Measurements from ENCODE around the gene ULK3. TPM values are rescaled to one million over a fixed set of nuclear protein-coding genes. Genes with fewer than 3 reads are reported as not detected.

ULK3 gene
- total RNA-seq, 1 donor from 2014 or later, result 40.3 TPM

- peaks cover 99% of the 10 kb centered on the region for H3K4me1 ChIP-seq
- no peaks in the 10 kb centered on the region for H3K9me3 ChIP-seq
- ATAC-seq (peak; percentile 29 to 30), DNase-seq (no peak)
- H3K27me3 ChIP-seq (ENCODE audit: low read depth), result no peaks in the 10 kb centered on the region
- TF ChIP-seq, protein P1, sequence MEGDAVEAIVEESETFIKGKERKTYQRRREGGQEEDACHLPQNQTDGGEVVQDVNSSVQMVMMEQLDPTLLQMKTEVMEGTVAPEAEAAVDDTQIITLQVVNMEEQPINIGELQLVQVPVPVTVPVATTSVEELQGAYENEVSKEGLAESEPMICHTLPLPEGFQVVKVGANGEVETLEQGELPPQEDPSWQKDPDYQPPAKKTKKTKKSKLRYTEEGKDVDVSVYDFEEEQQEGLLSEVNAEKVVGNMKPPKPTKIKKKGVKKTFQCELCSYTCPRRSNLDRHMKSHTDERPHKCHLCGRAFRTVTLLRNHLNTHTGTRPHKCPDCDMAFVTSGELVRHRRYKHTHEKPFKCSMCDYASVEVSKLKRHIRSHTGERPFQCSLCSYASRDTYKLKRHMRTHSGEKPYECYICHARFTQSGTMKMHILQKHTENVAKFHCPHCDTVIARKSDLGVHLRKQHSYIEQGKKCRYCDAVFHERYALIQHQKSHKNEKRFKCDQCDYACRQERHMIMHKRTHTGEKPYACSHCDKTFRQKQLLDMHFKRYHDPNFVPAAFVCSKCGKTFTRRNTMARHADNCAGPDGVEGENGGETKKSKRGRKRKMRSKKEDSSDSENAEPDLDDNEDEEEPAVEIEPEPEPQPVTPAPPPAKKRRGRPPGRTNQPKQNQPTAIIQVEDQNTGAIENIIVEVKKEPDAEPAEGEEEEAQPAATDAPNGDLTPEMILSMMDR (IDR thresholded peaks at IDR 0.05), result no peak
- no peaks in the 10 kb centered on the region for H3K36me3 ChIP-seq
- intact Hi-C loops (cut with DNase I), result no loop called here
- peak overlapping the region; percentile 85 for H3K27ac ChIP-seq
- H3K4me3 ChIP-seq, result peak overlapping the region; percentile 44
Measured at GRCh38 chr15:74788042-74788682, 54.8 kb downstream of the ULK3 start.

- peak; percentile 89 for DNase-seq
- ATAC-seq, result peak; percentile 75 to 85
- H3K36me3 ChIP-seq, result no peaks in the 10 kb centered on the region
- peaks cover 97% of the 10 kb centered on the region for H3K4me1 ChIP-seq
- no peaks in the 10 kb centered on the region for H3K27me3 ChIP-seq (ENCODE audit: low read depth)
- TF ChIP-seq, protein P1 (IDR thresholded peaks at IDR 0.05), result peak; percentile 54
- intact Hi-C loops (cut with DNase I), result no loop called here
- H3K9me3 ChIP-seq, result no peaks in the 10 kb centered on the region
- peak overlapping the region; percentile 85 for H3K27ac ChIP-seq
- H3K4me3 ChIP-seq, result peak overlapping the region; percentile 44
Measured at GRCh38 chr15:74787251-74788041, 55.5 kb downstream of the ULK3 start.

- Histone ChIP-seq H3K4me1 (peaks cover 90% of the 10 kb centered on the region), H3K27me3 (ENCODE audit: low read depth) (no peaks in the 10 kb centered on the region), H3K36me3 (no peaks in the 10 kb centered on the region), H3K4me3 (peak overlapping the region; percentile 44), H3K9me3 (no peaks in the 10 kb centered on the region), H3K27ac (peak overlapping the region; percentile 85)
- ATAC-seq (no peak), DNase-seq (no peak)
- intact Hi-C loops (cut with DNase I), result no loop called here
- TF ChIP-seq, protein P1 (IDR thresholded peaks at IDR 0.05), result no peak
Measured at GRCh38 chr15:74786551-74787165, 56.3 kb downstream of the ULK3 start.

Small RNAs within 50 kb of the gene (microRNA-seq; reads per million reads assigned to microRNA genes)
- gene MIR4513 (ENCODE audit: borderline number of aligned reads), result not detected
- gene MIR6882 (ENCODE audit: borderline number of aligned reads), result not detected

Other genes with a start within 250 kb of the ULK3 start
- gene CLK3, start 227.3 kb downstream of the ULK3 start, total RNA-seq, result 75.5 TPM
- gene EDC3, start 147.1 kb downstream of the ULK3 start, total RNA-seq, result 30.5 TPM
- gene CYP1A1, start 117.6 kb downstream of the ULK3 start, total RNA-seq, result 0.38 TPM
- gene CYP1A2, start 94.3 kb downstream of the ULK3 start, total RNA-seq, result not detected
- 83.8 TPM for gene CSK, start 61.1 kb downstream of the ULK3 start, total RNA-seq
- not detected for gene LMAN1L, start 30.3 kb downstream of the ULK3 start, total RNA-seq
- gene CPLX3, start 16.5 kb downstream of the ULK3 start, total RNA-seq, result not detected
- gene SCAMP2, start 30.2 kb upstream of the ULK3 start, total RNA-seq, result 122 TPM
- 29.4 TPM for gene MPI, start 46.9 kb upstream of the ULK3 start, total RNA-seq
- 92.2 TPM for gene FAM219B, start 63.7 kb upstream of the ULK3 start, total RNA-seq
- gene COX5A, start 94.9 kb upstream of the ULK3 start, total RNA-seq, result 134 TPM
- gene RPP25, start 113.6 kb upstream of the ULK3 start, total RNA-seq, result 17.0 TPM
- gene SCAMP5, start 152.4 kb upstream of the ULK3 start, total RNA-seq, result 1.9 TPM
- 11.2 TPM for gene PPCDC, start 180.4 kb upstream of the ULK3 start, total RNA-seq

All from lower lobe of right lung (tissue), 2 donors.